GM12865 (cell line): ENCODE data around the gene LRRK2.
"Not testable (repeated sequence)": the region's sequence is repeated elsewhere in the genome, so short reads cannot be mapped to it uniquely, and the experiment has no call there.

ENCODE experiments used
- DNase-seq: peaks from one replicate; pipeline ENCODE4 v3.0.0; 2010; ENCODE audit warnings: low read depth
- H3K4me3 ChIP-seq: 2 replicates; pipeline ENCODE4 v1.5.1; 2011; ENCODE audit warnings: mild to moderate bottlenecking, low read depth, low read length, control low read depth
- CTCF ChIP-seq: IDR thresholded peaks from 2 replicates; pipeline ENCODE4 v1.5.1; 2011; ENCODE audit warnings: low read length, control low read depth, low read depth, inconsistent platforms; ENCODE audit not compliant: insufficient read depth; ENCODE audit errors: missing control alignments

LRRK2 gene

GRCh38 chr12:40240779-40241178 lies 16.0 kb downstream of the LRRK2 start:
- H3K4me3 ChIP-seq = no peak overlapping the region
- DNase-seq = no peak
- no peak for TF ChIP-seq CTCF

DNA sequence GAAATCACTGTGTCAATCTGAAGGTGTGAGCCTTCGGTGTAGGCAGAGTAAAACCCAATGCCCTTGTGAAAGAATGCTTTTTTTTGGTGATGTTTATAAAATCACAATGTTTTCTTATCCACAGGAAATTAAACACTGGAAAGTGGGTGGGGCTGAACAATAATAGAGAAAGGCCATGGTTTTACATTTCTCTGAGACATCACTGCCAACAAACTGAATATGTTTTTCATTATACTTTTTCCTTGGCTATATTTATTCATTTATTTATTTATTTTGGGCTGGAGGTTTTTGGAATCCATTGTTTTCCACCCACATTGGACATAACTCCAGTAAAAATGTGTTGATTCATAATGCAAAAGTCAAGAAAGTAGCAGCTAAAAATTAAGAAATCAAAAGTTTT lies 16.9 kb downstream of the LRRK2 start:
- no peak for TF ChIP-seq CTCF
- H3K4me3 ChIP-seq = no peak overlapping the region
- DNase-seq = no peak

DNA sequence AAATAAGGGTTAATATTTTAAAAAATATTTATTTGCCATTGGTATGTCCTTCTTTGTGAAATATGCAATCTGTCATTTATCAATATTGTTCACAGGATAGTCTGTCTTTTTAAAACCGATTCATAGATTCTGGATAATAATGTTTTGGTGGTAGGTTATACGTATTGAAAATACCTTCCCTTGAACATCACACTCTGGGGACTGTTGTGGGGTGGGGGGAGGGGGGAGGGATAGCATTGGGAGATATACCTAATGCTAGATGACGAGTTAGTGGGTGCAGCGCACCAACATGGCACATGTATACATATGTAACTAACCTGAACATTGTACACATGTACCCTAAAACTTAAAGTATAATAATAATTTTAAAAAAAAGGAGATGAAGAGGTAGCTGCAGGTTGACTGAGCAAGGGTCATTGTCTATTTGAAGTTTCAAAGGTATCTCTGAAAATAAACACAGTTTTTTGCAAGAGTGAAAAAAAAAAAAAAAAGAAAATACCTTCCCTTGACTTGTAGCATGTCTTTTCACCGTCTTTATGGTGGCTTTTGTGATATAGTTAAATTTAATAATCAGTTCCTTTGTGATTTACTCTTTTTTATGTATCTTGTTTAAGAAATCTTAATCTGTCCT lies 19.8 kb downstream of the LRRK2 start:
- DNase-seq, H3K4me3 ChIP-seq: not testable (repeated sequence)

- TF ChIP-seq CTCF = no peak
- no peak overlapping the region for H3K4me3 ChIP-seq
- DNase-seq = no peak
Observed at GRCh38 chr12:40248034-40248433, 23.2 kb downstream of the LRRK2 start.

GRCh38 chr12:40248585-40249297 lies 23.9 kb downstream of the LRRK2 start:
- no peak for DNase-seq
- H3K4me3 ChIP-seq = no peak overlapping the region
- no peak for TF ChIP-seq CTCF

DNA sequence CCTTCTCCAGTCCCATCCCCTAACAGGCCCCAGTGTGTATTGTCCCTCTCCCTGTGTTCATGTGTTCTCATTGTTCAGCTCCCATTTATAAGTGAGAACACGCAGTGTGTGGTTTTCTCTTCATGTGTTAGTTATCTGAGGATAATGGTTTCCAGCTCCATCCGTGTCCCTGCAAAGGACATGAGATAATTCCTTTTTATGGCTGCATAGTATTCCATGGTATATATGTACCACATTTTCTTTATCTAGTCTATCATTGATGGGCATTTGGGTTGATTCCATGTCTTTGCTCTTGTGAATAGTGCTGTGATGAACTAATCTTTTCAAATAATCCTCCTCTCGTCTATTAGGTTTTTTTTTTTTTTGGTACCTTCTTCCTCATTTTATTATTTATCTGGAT lies 25.9 kb downstream of the LRRK2 start:
- not testable (repeated sequence) for DNase-seq, H3K4me3 ChIP-seq

GRCh38 chr12:40253936-40254335 lies 29.1 kb downstream of the LRRK2 start:
- no peak overlapping the region for H3K4me3 ChIP-seq
- TF ChIP-seq CTCF = no peak

DNA sequence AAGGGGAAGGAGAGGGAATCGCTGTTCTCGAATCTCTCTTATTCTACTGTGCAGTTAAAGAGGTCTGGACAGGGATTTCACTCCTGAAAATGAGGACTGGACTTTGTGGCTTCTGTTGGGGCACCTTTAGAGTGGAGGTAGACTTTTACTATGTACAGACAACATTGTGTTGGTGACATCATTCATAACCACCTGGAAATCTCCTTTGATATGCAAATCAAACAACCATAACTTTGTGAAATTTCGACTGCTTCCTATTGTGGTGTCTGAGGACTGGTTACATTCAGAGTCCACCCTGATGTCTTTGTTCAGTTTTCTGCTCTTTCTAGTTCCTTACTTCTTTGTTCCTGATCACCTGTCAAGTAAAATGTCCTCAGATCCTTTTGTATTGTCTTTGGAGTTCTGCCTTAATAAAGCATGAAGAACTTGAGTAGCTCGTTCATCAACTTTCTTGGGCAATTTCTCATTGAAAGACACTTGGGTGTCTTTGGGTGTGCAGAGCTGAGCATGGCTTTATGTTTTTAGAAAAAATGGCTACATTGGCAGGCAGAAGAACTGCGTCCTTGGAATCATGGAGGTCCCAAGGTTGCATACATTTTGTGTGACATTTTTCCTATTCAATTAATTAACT lies 29.8 kb downstream of the LRRK2 start:
- no peak for TF ChIP-seq CTCF
- H3K4me3 ChIP-seq = no peak overlapping the region
- DNase-seq = no peak

More at GRCh38 chr12:40253936-40254335, 29.1 kb downstream of the LRRK2 start:
- no peak for DNase-seq
